ENCODE results near the gene ELFN2. TPM values are rescaled to one million over a fixed set of nuclear protein-coding genes. Genes with fewer than 3 reads are reported as not detected.
A peak's percentile ranks its signal among the peaks of the same experiment; 100 is the strongest.
"Not testable (repeated sequence)": the region's sequence is repeated elsewhere in the genome, so short reads cannot be mapped to it uniquely, and the experiment has no call there.

The ELFN2 gene
- total RNA-seq, 1 experiment from 2014 or later: 2.8 TPM

GRCh38 chr22:37331034-37331428 is 96.2 kb downstream of the ELFN2 start:
- Mint-ChIP-seq H3K27ac (ENCODE audit: unreplicated experiment) (no peak overlapping the region), H3K4me1 (ENCODE audit: low read depth, unreplicated experiment) (peaks cover 75% of the 10 kb centered on the region), H3K4me3 (ENCODE audit: low read depth, unreplicated experiment) (no peak overlapping the region), H3K9me3 (ENCODE audit: low read depth, unreplicated experiment) (no peaks in the 10 kb centered on the region), H3K36me3 (ENCODE audit: insufficient read depth, unreplicated experiment) (peaks cover 39% of the 10 kb centered on the region), H3K27me3 (ENCODE audit: unreplicated experiment) (peaks cover 13% of the 10 kb centered on the region)
- TF ChIP-seq, protein P1, sequence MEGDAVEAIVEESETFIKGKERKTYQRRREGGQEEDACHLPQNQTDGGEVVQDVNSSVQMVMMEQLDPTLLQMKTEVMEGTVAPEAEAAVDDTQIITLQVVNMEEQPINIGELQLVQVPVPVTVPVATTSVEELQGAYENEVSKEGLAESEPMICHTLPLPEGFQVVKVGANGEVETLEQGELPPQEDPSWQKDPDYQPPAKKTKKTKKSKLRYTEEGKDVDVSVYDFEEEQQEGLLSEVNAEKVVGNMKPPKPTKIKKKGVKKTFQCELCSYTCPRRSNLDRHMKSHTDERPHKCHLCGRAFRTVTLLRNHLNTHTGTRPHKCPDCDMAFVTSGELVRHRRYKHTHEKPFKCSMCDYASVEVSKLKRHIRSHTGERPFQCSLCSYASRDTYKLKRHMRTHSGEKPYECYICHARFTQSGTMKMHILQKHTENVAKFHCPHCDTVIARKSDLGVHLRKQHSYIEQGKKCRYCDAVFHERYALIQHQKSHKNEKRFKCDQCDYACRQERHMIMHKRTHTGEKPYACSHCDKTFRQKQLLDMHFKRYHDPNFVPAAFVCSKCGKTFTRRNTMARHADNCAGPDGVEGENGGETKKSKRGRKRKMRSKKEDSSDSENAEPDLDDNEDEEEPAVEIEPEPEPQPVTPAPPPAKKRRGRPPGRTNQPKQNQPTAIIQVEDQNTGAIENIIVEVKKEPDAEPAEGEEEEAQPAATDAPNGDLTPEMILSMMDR (IDR thresholded peaks at IDR 0.05; ENCODE audit: unreplicated experiment): no peak
- DNase-seq: peak; percentile 63
- CTCF ChIA-PET: interaction anchor here (0.6 to 1.9 kb wide), 7 partner anchors 13 to 144 kb away, joined by 3 to 7 read pairs (median 3); no protein-coding TSS in a partner anchor
- intact Hi-C loops (cut with micrococcal nuclease; ENCODE audit: unreplicated experiment): no loop called here
- no TSS peak for BruUV-seq (replicated peaks)

DNA sequence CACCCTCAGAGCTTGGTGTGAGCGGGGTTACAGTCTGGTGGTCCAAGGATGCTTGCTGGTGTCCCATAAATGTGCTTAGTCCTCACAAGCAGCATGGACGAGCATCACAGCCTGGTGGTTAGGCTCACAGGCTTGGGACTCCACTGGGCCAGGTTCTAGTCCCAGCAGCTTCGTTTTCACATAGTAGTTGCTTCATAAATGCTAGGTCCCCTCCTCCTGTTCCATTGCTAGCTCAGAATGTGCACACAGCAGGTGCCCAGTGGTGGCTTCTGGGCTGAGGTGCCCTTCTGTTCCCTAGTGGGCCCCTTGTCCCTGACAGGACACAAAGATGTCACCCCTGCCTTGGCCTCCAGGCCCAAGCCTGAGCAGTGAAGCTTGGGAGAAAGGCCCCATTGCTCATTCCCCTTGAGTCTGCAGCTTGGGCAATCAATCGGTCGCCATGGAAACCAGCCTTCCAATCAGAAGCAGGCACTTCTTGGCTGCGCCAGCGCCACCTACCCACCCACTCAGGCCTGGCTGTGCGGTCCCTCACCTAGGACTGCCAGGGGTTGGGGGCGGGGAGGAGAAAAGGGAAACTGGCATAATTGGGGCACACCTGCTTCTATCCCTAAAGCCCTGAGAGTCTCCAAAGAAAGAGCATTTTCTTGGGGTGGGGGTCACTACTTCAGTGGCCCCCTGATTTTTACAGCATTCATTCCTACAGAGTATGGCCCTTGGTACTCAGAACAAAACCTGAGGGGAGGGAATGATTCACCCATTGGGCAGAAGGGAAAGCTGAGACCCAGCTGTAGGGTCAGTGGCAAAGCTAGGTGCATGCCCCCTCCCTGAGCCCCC is 96.9 kb downstream of the ELFN2 start:
- no TSS peak for BruUV-seq (replicated peaks)
- Mint-ChIP-seq H3K9me3 (ENCODE audit: low read depth, unreplicated experiment) (no peaks in the 10 kb centered on the region), H3K36me3 (ENCODE audit: insufficient read depth, unreplicated experiment) (peaks cover 39% of the 10 kb centered on the region), H3K27ac (ENCODE audit: unreplicated experiment) (peak overlapping the region; percentile 58), H3K27me3 (ENCODE audit: unreplicated experiment) (peaks cover 9% of the 10 kb centered on the region), H3K4me1 (ENCODE audit: low read depth, unreplicated experiment) (peaks cover 69% of the 10 kb centered on the region), H3K4me3 (ENCODE audit: low read depth, unreplicated experiment) (no peak overlapping the region)
- intact Hi-C loops (cut with micrococcal nuclease; ENCODE audit: unreplicated experiment): no loop called here
- peak; percentile 92 for DNase-seq
- CTCF ChIA-PET: interaction anchor here (0.6 to 1.9 kb wide), 7 partner anchors 12 to 129 kb away, joined by 3 to 7 read pairs (median 3); no protein-coding TSS in a partner anchor
- TF ChIP-seq, protein P1 (IDR thresholded peaks at IDR 0.05; ENCODE audit: unreplicated experiment): peak; percentile 51

- Mint-ChIP-seq H3K27ac (ENCODE audit: unreplicated experiment) (peak overlapping the region; percentile 58), H3K4me1 (ENCODE audit: low read depth, unreplicated experiment) (peaks cover 64% of the 10 kb centered on the region), H3K9me3 (ENCODE audit: low read depth, unreplicated experiment) (no peaks in the 10 kb centered on the region), H3K36me3 (ENCODE audit: insufficient read depth, unreplicated experiment) (peaks cover 39% of the 10 kb centered on the region), H3K27me3 (ENCODE audit: unreplicated experiment) (no peaks in the 10 kb centered on the region), H3K4me3 (ENCODE audit: low read depth, unreplicated experiment) (peak overlapping the region; percentile 3)
- CTCF ChIA-PET: interaction anchor here (0.9 to 1.2 kb wide), 2 partner anchors 13 kb away, joined by 3 read pairs; no protein-coding TSS in a partner anchor
- TF ChIP-seq, protein P1 (IDR thresholded peaks at IDR 0.05; ENCODE audit: unreplicated experiment): no peak
- no TSS peak for BruUV-seq (replicated peaks)
- DNase-seq: no peak
- intact Hi-C loops (cut with micrococcal nuclease; ENCODE audit: unreplicated experiment): no loop called here
These were observed 97.8 kb downstream of the ELFN2 start for GRCh38 chr22:37329238-37330140.

DNA sequence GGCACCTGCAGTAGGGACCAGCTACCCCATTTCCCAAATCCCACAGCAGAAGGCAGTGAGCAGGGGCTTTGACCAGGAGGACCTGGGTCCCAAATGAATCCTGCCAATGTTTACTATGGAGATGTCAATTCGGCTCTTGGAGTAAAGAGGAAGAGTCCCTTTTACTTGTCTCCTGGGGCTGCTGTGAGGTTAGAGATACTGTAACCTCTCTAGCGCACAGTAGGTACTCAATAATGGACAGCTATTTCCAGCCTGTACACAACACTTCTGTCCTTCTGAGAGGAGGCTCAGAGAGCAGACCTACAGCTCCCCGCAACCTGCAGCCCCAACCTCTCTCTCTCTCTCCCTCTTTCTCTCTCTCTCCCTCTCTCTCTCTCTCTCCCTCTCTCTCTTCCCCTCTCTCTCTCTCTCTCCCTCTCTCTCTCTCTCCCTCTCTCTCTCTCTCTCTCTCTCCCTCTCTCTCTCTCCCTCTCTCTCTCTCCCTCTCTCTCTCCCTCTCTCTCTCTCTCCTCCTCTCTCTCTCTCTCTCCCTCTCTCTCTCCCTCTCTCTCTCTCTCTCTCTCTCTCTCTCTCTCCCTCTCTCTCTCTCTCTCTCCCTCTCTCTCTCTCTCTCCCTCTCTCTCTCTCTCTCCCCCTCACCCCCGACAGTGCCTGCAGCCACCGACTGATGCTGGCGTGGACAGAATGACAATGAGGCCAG is 98.6 kb downstream of the ELFN2 start:
- Mint-ChIP-seq H3K27ac (ENCODE audit: unreplicated experiment) (peak overlapping the region; percentile 58), H3K36me3 (ENCODE audit: insufficient read depth, unreplicated experiment) (peaks cover 39% of the 10 kb centered on the region), H3K4me3 (ENCODE audit: low read depth, unreplicated experiment) (peak overlapping the region; percentile 3), H3K4me1 (ENCODE audit: low read depth, unreplicated experiment) (peaks cover 70% of the 10 kb centered on the region)
- H3K27me3 Mint-ChIP-seq (ENCODE audit: unreplicated experiment); intact Hi-C loops (cut with micrococcal nuclease; ENCODE audit: unreplicated experiment); BruUV-seq (replicated peaks); DNase-seq; H3K9me3 Mint-ChIP-seq (ENCODE audit: low read depth, unreplicated experiment): not testable (repeated sequence)
- CTCF ChIA-PET: interaction anchor here (0.6 to 1.2 kb wide), 4 partner anchors 12 to 126 kb away, joined by 3 to 4 read pairs (median 4); no protein-coding TSS in a partner anchor
